GM12878 (cell line): ENCODE results near the gene DEFB124. TPM values are rescaled to one million over a fixed set of nuclear protein-coding genes. Genes with fewer than 3 reads are reported as not detected.
A peak's percentile ranks its signal among the peaks of the same experiment; 100 is the strongest.

Experiments used
- ATAC-seq: fragments of 200-7000 bp; cut with Tn5 transposase; 3 replicates; pipeline ENCODE4 v1.9.1; 2020; ENCODE audit warnings: mild to moderate bottlenecking, moderate library complexity
- BruUV-seq: library from RNA; stranded (reverse); fragments of 400-500 nt; replicated peaks from 2 replicates; lab custom pipeline; 2021; lab: Mats Ljungman, UMichigan
- CTCF ChIA-PET: fragments of 300-600 bp; sonication (Branson Sonifier 250); formaldehyde crosslinking; extraction: SDS; loops from one replicate; lab custom pipeline; 2021; ENCODE audit warnings: inconsistent platforms; lab: Yijun Ruan, JAX
- POLR2A ChIA-PET: fragments of 350-600 bp; formaldehyde crosslinking; extraction: SDS; loops from one replicate; lab custom pipeline; 2021; ENCODE audit warnings: inconsistent platforms; lab: Charles Lee
- RAD21 ChIA-PET: fragments of 300-600 bp; sonication (Branson Sonifier 250); formaldehyde crosslinking; loops from one replicate; lab custom pipeline; 2023; ENCODE audit warnings: antibody characterized with exemption; ENCODE audit not compliant: unreplicated experiment; lab: Charles Lee
- SMC1A ChIA-PET: fragments of 300-600 bp; sonication (Branson Sonifier 250); formaldehyde crosslinking; loops from one replicate; lab custom pipeline; 2023; ENCODE audit not compliant: unreplicated experiment, uncharacterized antibody; lab: Charles Lee
- DNase-seq: peaks from one replicate; pipeline ENCODE4 v3.0.0-alpha.2; 2011; ENCODE audit warnings: low read depth, low spot score
- FAIRE-seq: peaks from 3 replicates; lab custom pipeline; 2011; peaks lifted over from hg19 to GRCh38; lab: Jason Lieb, UNC
- H2AFZ ChIP-seq: 2 replicates; pipeline ENCODE4 v1.6.0; 2011; ENCODE audit warnings: low read depth, low read length, control low read depth; ENCODE audit not compliant: control insufficient read depth
- H3K27ac ChIP-seq: 2 replicates; pipeline ENCODE4 v1.5.1; 2011; ENCODE audit warnings: control low read depth; ENCODE audit not compliant: control insufficient read depth, insufficient read depth
- H3K27me3 ChIP-seq, 2 experiments: replicated peaks in 1 of 2; 2 replicates each; pipeline versions ENCODE4 v1.6.0 to v1.6.1; 2011; ENCODE audit warnings: low read length in 1 of 2; ENCODE audit not compliant: control insufficient read depth in 2 of 2, insufficient read depth in 2 of 2
- H3K36me3 ChIP-seq, 2 experiments: 2 replicates each; pipeline ENCODE4 v1.5.1; 2011; ENCODE audit warnings: low read length in 1 of 2; ENCODE audit not compliant: control insufficient read depth in 2 of 2, insufficient read depth in 2 of 2
- H3K4me1 ChIP-seq: 2 replicates; pipeline ENCODE4 v1.6.1; 2011; ENCODE audit warnings: mild to moderate bottlenecking, low read length, moderate library complexity, mixed read lengths; ENCODE audit not compliant: control insufficient read depth, insufficient read depth
- H3K4me2 ChIP-seq: 2 replicates; pipeline ENCODE4 v1.6.0; 2011; ENCODE audit warnings: control low read depth; ENCODE audit not compliant: control insufficient read depth, insufficient read depth
- H3K4me3 ChIP-seq: fragments of 200-600 bp; sonication (generic); 2 replicates; pipeline ENCODE4 v1.5.1; 2016
- H3K79me2 ChIP-seq: 2 replicates; pipeline ENCODE4 v1.6.0; 2011; ENCODE audit warnings: low read length; ENCODE audit not compliant: control insufficient read depth, insufficient read depth
- H3K9ac ChIP-seq: 2 replicates; pipeline ENCODE4 v1.8.0; 2011; ENCODE audit warnings: low read length, control low read depth, mixed read lengths; ENCODE audit not compliant: control insufficient read depth, insufficient read depth
- H3K9me3 ChIP-seq: replicated peaks from 3 replicates; pipeline ENCODE4 v1.5.1; 2011; ENCODE audit warnings: mild to moderate bottlenecking, low read length; ENCODE audit not compliant: control insufficient read depth, insufficient read depth
- H4K20me1 ChIP-seq: 2 replicates; pipeline ENCODE4 v1.6.0; 2011; ENCODE audit not compliant: control insufficient read depth, insufficient read depth
- BHLHE40 ChIP-seq, 2 experiments: fragments of 450-650 bp in 1 of 2; IDR thresholded peaks; 2 replicates each; pipeline ENCODE4 v1.6.1; 2011 to 2017; ENCODE audit warnings: low read depth in 2 of 2, borderline replicate concordance in 1 of 2, improper control_type of control experiment in 1 of 2, low read length in 1 of 2, mild to moderate bottlenecking in 1 of 2
- CREB1 ChIP-seq: IDR thresholded peaks from 2 replicates; pipeline ENCODE4 v1.6.1; 2012; ENCODE audit warnings: low read depth, mild to moderate bottlenecking, inconsistent platforms
- MYB ChIP-seq: fragments of 150-350 bp; IDR thresholded peaks from 2 replicates; pipeline ENCODE4 v1.6.1; 2014; ENCODE audit warnings: mild to moderate bottlenecking, low read depth, low read length, borderline replicate concordance
- NFYA ChIP-seq: IDR thresholded peaks from 2 replicates; pipeline ENCODE4 v1.6.1; 2011; ENCODE audit warnings: low read depth, mild to moderate bottlenecking, low read length, improper control_type of control experiment, borderline replicate concordance
- NFYB ChIP-seq: IDR thresholded peaks from 2 replicates; pipeline ENCODE4 v1.6.1; 2011; ENCODE audit warnings: low read depth, mild to moderate bottlenecking, low read length, improper control_type of control experiment, moderate library complexity; ENCODE audit not compliant: insufficient read depth
- RB1 ChIP-seq: fragments of 450-650 bp; formaldehyde crosslinking; IDR thresholded peaks from 2 replicates; pipeline ENCODE4 v1.6.1; 2017; ENCODE audit warnings: mild to moderate bottlenecking, borderline replicate concordance
- RBBP5 ChIP-seq: fragments of 200-600 bp; sonication (generic); conservative IDR thresholded peaks from 2 replicates; pipeline ENCODE4 v1.6.1; 2016
- SUPT20H ChIP-seq: IDR thresholded peaks from 2 replicates; pipeline ENCODE4 v1.6.1; 2011; ENCODE audit warnings: low read depth, mild to moderate bottlenecking, low read length, moderate library complexity, borderline replicate concordance; ENCODE audit not compliant: control insufficient read depth
- TCF12 ChIP-seq: IDR thresholded peaks from 2 replicates; pipeline ENCODE4 v1.6.1; 2011; ENCODE audit warnings: low read depth, mild to moderate bottlenecking, low read length
- TCF7 ChIP-seq: IDR thresholded peaks from 2 replicates; pipeline ENCODE4 v1.6.1; 2014; ENCODE audit warnings: antibody characterized with exemption, borderline replicate concordance
- ZNF622 ChIP-seq: fragments of 450-650 bp; IDR thresholded peaks from 2 replicates; pipeline ENCODE4 v1.6.1; 2017; ENCODE audit warnings: mild to moderate bottlenecking, inconsistent platforms
- WGBS: methylation state at CpG from one replicate; pipeline ENCODE4 v1.1.6; 2016; ENCODE audit warnings: low lambda C conversion rate; ENCODE audit not compliant: insufficient replicate concordance, insufficient coverage; ENCODE audit errors: missing lambda C conversion rate; 5-methylcytosine and 5-hydroxymethylcytosine counted together
- in situ Hi-C: fragments of 300-500 bp; cut with MboI; formaldehyde crosslinking; loops from 9 replicates; pipeline ENCODE4 v1.14.3; 2018; ENCODE audit warnings: mixed read lengths
- intact Hi-C: fragments of 100-400 bp; cut with micrococcal nuclease; formaldehyde crosslinking; loops from one replicate; pipeline ENCODE4 v1.14.2; 2022; ENCODE audit not compliant: unreplicated experiment
- polyA plus RNA-seq, 11 experiments: library from polyadenylated mRNA; depleted of rRNA in 4 of 11; unstranded in 6 of 11; stranded (reverse) in 5 of 11; fragments of >200 nt; fragmentation: Nextera tagmentation in 4 of 11; fragmentation: Illumina TruSeq in 1 of 11; extraction: Ambion mirVana in 4 of 11; extraction: Trizol in 1 of 11; gene quantifications; 1 replicate in 1 of 11; 2 replicates in 10 of 11; pipeline versions ENCODE4 v1.2.1 to v1.2.3, GENCODE V29; 2011 to 2016; ENCODE audit warnings: inconsistent platforms in 2 of 11, missing spikeins in 2 of 11, low read depth in 1 of 11
- total RNA-seq, 4 experiments: library from RNA; depleted of rRNA in 3 of 4; stranded (reverse); fragments of >200 nt in 3 of 4; fragmentation: Illumina TruSeq in 1 of 4; extraction: Trizol in 1 of 4; gene quantifications; 2 replicates each; pipeline versions ENCODE4 v1.2.1 to v1.2.3, GENCODE V29; 2013 to 2021
- TF ChIP-seq, protein P1 (sequence below), 3 experiments: IDR thresholded peaks in 2 of 3; conservative IDR thresholded peaks in 1 of 3; 2 replicates each; pipeline ENCODE4 v1.5.1; 2011; ENCODE audit warnings: low read depth in 3 of 3, low read length in 3 of 3, mild to moderate bottlenecking in 3 of 3, control low read depth in 2 of 3, moderate library complexity in 2 of 3, inconsistent platforms in 1 of 3, mixed read lengths in 1 of 3; ENCODE audit not compliant: control insufficient read depth in 2 of 3, insufficient read depth in 1 of 3; ENCODE audit errors: extremely low read depth in 1 of 3
- TF ChIP-seq, protein P2 (sequence below): IDR thresholded peaks from 2 replicates; pipeline ENCODE4 v1.6.1; 2012; ENCODE audit warnings: low read depth, low read length, improper control_type of control experiment

The DEFB124 gene
- total and polyA plus RNA-seq, 10 of the 15 experiments (the other 5 are each of a cell fraction or from before 2014, with no cell fraction given), result not detected

DNA sequence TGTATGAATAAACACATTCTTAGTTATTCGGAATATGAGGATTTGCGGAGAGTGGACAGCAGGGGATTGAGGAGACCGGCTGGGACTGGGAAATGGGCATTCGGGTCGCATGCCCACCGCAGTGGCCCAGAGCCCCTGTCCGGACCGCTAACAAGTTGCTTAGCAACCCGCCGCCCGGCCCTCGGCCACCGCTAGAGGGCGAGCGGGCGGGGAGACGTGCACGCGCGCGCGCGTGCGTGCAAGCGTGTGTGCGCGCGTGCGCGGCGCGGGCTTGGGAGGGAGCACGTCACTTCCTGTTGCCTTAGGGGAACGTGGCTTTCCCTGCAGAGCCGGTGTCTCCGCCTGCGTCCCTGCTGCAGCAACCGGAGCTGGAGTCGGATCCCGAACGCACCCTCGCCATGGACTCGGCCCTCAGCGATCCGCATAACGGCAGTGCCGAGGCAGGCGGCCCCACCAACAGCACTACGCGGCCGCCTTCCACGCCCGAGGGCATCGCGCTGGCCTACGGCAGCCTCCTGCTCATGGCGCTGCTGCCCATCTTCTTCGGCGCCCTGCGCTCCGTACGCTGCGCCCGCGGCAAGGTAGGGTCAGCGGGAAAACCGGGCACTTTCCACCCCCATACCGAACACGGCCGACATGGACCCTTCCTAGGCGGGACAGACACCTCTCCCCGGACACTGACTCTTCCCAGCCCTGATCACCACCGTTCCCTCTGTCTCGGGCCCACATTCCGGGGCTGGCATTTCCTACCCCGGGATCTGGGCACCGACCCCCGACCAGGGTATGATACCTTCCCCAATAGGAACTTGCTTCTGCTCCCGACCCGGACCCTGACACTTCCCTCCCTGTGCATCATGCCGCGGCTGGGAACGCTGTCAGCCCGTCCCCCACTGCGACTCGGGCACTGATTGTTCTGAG lies 39.5 kb upstream of the DEFB124 start, which contains the start of gene HM13 (continued):
- TF ChIP-seq SUPT20H (no peak), ZNF622 (no peak), TCF7 (no peak), NFYB (no peak), BHLHE40 (IDR thresholded peaks at IDR 0.05; ENCODE audit: borderline replicate concordance in 1 of 2, low read depth in 2 of 2, low read length in 1 of 2) (peak; percentile 75 to 90)
- TF ChIP-seq, protein P1, sequence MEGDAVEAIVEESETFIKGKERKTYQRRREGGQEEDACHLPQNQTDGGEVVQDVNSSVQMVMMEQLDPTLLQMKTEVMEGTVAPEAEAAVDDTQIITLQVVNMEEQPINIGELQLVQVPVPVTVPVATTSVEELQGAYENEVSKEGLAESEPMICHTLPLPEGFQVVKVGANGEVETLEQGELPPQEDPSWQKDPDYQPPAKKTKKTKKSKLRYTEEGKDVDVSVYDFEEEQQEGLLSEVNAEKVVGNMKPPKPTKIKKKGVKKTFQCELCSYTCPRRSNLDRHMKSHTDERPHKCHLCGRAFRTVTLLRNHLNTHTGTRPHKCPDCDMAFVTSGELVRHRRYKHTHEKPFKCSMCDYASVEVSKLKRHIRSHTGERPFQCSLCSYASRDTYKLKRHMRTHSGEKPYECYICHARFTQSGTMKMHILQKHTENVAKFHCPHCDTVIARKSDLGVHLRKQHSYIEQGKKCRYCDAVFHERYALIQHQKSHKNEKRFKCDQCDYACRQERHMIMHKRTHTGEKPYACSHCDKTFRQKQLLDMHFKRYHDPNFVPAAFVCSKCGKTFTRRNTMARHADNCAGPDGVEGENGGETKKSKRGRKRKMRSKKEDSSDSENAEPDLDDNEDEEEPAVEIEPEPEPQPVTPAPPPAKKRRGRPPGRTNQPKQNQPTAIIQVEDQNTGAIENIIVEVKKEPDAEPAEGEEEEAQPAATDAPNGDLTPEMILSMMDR (IDR thresholded peaks at IDR 0.05 in 2 of 3, conservative IDR thresholded peaks at IDR 0.05 in 1 of 3; ENCODE audit: control insufficient read depth in 2 of 3, extremely low read depth in 1 of 3, insufficient read depth in 1 of 3, low read depth in 3 of 3, low read length in 3 of 3), result peak; percentile 90 to 99 (median 99); a peak in 5 of 6 replicates
- TF ChIP-seq, all 136 proteins: peak for 47

DNA sequence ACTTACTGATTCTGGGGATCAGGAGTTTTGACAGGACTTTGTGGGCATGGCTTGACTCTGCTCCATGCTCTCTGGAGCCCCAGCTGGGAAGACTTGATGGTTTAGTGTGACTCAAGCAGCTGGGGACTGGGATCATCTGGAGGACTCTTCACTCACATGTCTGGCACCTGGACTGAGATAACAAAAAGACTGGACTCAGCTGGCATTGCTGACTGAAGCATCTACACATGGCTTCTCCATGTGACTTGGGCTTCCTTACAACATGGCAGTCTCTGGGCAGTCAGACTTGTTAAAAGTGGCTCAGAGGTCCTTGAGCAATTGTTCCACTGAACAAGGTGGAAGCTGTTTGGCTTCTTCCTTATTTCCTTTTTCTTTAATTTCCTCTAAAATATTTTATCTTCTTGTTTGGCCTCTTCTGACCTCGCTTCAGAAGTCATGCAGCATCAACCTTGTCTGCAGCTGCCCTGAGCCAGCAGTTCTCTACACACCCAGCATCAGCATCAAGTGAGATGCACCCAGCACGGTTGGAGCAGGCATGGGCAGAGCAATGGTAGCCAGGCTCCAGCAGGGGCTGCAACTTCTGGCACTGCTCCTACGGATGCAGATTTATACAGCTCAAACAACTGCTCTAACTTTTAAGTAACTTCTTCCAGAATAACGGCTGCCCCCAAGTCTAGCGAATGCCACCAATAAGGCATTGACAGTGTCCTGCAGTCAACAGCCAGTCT lies 33.8 kb upstream of the DEFB124 start:
- 44% methylated on average over 5 of the region's 5 CpGs for WGBS
- in situ Hi-C loops (no loop called here), intact Hi-C loops (no loop called here)
- Histone ChIP-seq H3K36me3 (no peaks in the 10 kb centered on the region), H3K4me1 (no peaks in the 10 kb centered on the region), H2AFZ (no peak overlapping the region), H3K4me2 (no peak overlapping the region), H3K4me3 (no peak overlapping the region), H4K20me1 (0 out of 2 replicates have a peak, but pooled peaks cover 2% of the 10 kb centered on the region), H3K9me3 (no peaks in the 10 kb centered on the region), H3K79me2 (no peaks in the 10 kb centered on the region), H3K27ac (no peak overlapping the region), H3K9ac (no peak overlapping the region), H3K27me3 (no peaks in the 10 kb centered on the region)
- ChIA-PET POLR2A (no interaction called here), RAD21 (no interaction called here), SMC1A (no interaction called here), CTCF (interaction anchor here (0.7 to 1.6 kb wide), 2 partner anchors 50 to 51 kb away, joined by 3 to 4 read pairs; no protein-coding TSS in a partner anchor)
- no TSS peak for BruUV-seq
- DNase-seq (no peak), ATAC-seq (no peak), FAIRE-seq (no peak)
- no peak for TF ChIP-seq TCF12
- TF ChIP-seq RB1, result no peak
- TF ChIP-seq, protein P2, sequence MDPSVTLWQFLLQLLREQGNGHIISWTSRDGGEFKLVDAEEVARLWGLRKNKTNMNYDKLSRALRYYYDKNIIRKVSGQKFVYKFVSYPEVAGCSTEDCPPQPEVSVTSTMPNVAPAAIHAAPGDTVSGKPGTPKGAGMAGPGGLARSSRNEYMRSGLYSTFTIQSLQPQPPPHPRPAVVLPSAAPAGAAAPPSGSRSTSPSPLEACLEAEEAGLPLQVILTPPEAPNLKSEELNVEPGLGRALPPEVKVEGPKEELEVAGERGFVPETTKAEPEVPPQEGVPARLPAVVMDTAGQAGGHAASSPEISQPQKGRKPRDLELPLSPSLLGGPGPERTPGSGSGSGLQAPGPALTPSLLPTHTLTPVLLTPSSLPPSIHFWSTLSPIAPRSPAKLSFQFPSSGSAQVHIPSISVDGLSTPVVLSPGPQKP, result no peak
- TF ChIP-seq CREB1, result no peak
- TF ChIP-seq, protein P1 (IDR thresholded peaks at IDR 0.05 in 2 of 3, conservative IDR thresholded peaks at IDR 0.05 in 1 of 3; ENCODE audit: control insufficient read depth in 2 of 3, extremely low read depth in 1 of 3, insufficient read depth in 1 of 3, low read depth in 3 of 3, low read length in 3 of 3), result no peak
- TF ChIP-seq RBBP5, result no peak
- no peak for TF ChIP-seq NFYA
- no peak for TF ChIP-seq MYB
